ENCODE data around the gene NUDT3.

GRCh38 chr6:34381081-34381480 is 11.4 kb downstream of the NUDT3 start:
- TF ChIP-seq SIN3A (IDR thresholded peaks at IDR 0.05; ENCODE audit: borderline replicate concordance, low read depth, low read length) (no peak), MAX (IDR thresholded peaks at IDR 0.05; ENCODE audit: low read depth) (no peak), FOXJ3 (CRISPR knock-in tag; IDR thresholded peaks at IDR 0.05) (no peak), SMC3 (IDR thresholded peaks at IDR 0.05; ENCODE audit: low read depth, low read length) (no peak), GABPA (IDR thresholded peaks at IDR 0.05; ENCODE audit: low read depth) (no peak), JUND (IDR thresholded peaks at IDR 0.05) (no peak), CTCF (IDR thresholded peaks at IDR 0.05) (no peak), TEAD4 (IDR thresholded peaks at IDR 0.05; ENCODE audit: borderline replicate concordance, insufficient read depth) (no peak), RCOR1 (IDR thresholded peaks at IDR 0.05; ENCODE audit: low read length) (no peak), RFX5 (IDR thresholded peaks at IDR 0.05; ENCODE audit: low read length) (no peak), EP300 (IDR thresholded peaks at IDR 0.05; ENCODE audit: borderline replicate concordance in 1 of 2, low read depth in 1 of 2, low read length in 1 of 2) (no peak), REST (IDR thresholded peaks at IDR 0.05; ENCODE audit: low read depth, low read length) (no peak)
- TF ChIP-seq, protein P1, sequence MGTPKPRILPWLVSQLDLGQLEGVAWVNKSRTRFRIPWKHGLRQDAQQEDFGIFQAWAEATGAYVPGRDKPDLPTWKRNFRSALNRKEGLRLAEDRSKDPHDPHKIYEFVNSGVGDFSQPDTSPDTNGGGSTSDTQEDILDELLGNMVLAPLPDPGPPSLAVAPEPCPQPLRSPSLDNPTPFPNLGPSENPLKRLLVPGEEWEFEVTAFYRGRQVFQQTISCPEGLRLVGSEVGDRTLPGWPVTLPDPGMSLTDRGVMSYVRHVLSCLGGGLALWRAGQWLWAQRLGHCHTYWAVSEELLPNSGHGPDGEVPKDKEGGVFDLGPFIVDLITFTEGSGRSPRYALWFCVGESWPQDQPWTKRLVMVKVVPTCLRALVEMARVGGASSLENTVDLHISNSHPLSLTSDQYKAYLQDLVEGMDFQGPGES (IDR thresholded peaks at IDR 0.05; ENCODE audit: low read depth, low read length): no peak
